Loucy (cell line): ENCODE measurements around the gene C1orf56.

Experiments
- H2AFZ ChIP-seq: fragments of 200-600 bp; sonication (generic); 2 replicates; pipeline ENCODE4 v1.6.0; 2016; ENCODE audit warnings: antibody characterized with exemption, mild to moderate bottlenecking, low read length, moderate library complexity
- H3F3A ChIP-seq: fragments of 200-600 bp; 2 replicates; pipeline ENCODE4 v1.6.0; 2016; ENCODE audit warnings: antibody characterized with exemption, low read depth, mild to moderate bottlenecking
- H3K27me3 ChIP-seq: fragments of 200-600 bp; sonication (generic); 2 replicates; pipeline ENCODE4 v1.6.1; 2014; ENCODE audit warnings: low read length, mild to moderate bottlenecking; ENCODE audit not compliant: insufficient read depth, poor library complexity, severe bottlenecking
- H3K36me3 ChIP-seq: fragments of 200-600 bp; sonication (generic); 2 replicates; pipeline ENCODE4 v1.6.1; 2016; ENCODE audit warnings: low read length; ENCODE audit not compliant: insufficient read depth
- H3K4me1 ChIP-seq: fragments of 200-600 bp; sonication (generic); 2 replicates; pipeline ENCODE4 v1.5.1; 2014; ENCODE audit warnings: low read length, mild to moderate bottlenecking; ENCODE audit not compliant: insufficient read depth, poor library complexity, severe bottlenecking
- H3K4me2 ChIP-seq: fragments of 200-600 bp; sonication (generic); 2 replicates; pipeline ENCODE4 v1.6.0; 2014; ENCODE audit warnings: antibody characterized with exemption, low read length, low read depth, mild to moderate bottlenecking; ENCODE audit not compliant: poor library complexity, severe bottlenecking
- H3K4me3 ChIP-seq: fragments of 200-600 bp; sonication (generic); 2 replicates; pipeline ENCODE4 v1.5.1; 2014; ENCODE audit warnings: low read length, mild to moderate bottlenecking, mixed read lengths; ENCODE audit not compliant: poor library complexity, severe bottlenecking
- H3K79me2 ChIP-seq: fragments of 200-600 bp; sonication (generic); 2 replicates; pipeline ENCODE4 v1.6.1; 2014; ENCODE audit warnings: low read length; ENCODE audit not compliant: insufficient read depth
- H3K9ac ChIP-seq: fragments of 200-600 bp; sonication (generic); 2 replicates; pipeline ENCODE4 v1.6.0; 2014; ENCODE audit warnings: mild to moderate bottlenecking, low read depth, low read length, moderate library complexity; ENCODE audit not compliant: poor library complexity, severe bottlenecking
- H3K9me2 ChIP-seq: fragments of 200-600 bp; sonication (generic); replicated peaks from 2 replicates; pipeline ENCODE4 v1.6.1; 2016; ENCODE audit warnings: low read depth, low read length, mixed read lengths
- H3K9me3 ChIP-seq: fragments of 200-600 bp; sonication (generic); 2 replicates; pipeline ENCODE4 v1.6.1; 2014; ENCODE audit warnings: mild to moderate bottlenecking, antibody characterized with exemption, low read length, low read depth; ENCODE audit not compliant: insufficient read depth
- H4K20me1 ChIP-seq: fragments of 200-600 bp; sonication (generic); 2 replicates; pipeline ENCODE4 v1.6.0; 2014; ENCODE audit warnings: antibody characterized with exemption, low read length, mild to moderate bottlenecking; ENCODE audit not compliant: insufficient read depth, poor library complexity, severe bottlenecking
- EZH2phosphoT487 ChIP-seq: fragments of 200-600 bp; IDR thresholded peaks from 2 replicates; pipeline ENCODE4 v1.6.1; 2018; ENCODE audit warnings: antibody characterized with exemption, mild to moderate bottlenecking, moderate library complexity, borderline replicate concordance
- TF ChIP-seq, protein P1 (sequence below): fragments of 200-600 bp; sonication (generic); conservative IDR thresholded peaks from 2 replicates; pipeline ENCODE4 v1.5.1; 2014; ENCODE audit warnings: mild to moderate bottlenecking, antibody characterized with exemption, low read length

The C1orf56 gene

DNA sequence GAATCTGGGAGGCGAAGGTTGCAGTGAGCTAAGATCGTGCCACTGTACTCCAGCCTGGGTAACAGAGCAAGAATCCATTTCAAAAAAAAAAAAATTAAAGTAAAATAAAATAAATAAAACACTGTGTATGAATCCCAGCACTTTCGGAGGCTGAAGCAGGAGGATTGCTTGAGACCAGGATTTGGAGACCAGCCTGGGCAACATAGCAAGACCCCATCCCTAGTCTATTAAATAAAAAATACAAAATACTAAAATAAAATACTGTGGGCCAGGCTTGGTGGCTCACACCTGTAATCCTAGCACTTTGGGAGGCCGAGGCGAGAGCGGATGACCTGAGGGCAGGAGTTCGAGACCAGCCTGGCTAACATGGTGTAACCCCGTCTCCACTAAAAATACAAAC, 15.4 kb upstream of the C1orf56 start:
- Histone ChIP-seq H3K79me2 (no peaks in the 10 kb centered on the region), H3K27me3 (no peaks in the 10 kb centered on the region), H3K9me3 (no peaks in the 10 kb centered on the region), H3K4me3 (no peak overlapping the region), H2AFZ (no peak overlapping the region), H3K4me1 (no peaks in the 10 kb centered on the region), H4K20me1 (no peaks in the 10 kb centered on the region), H3K4me2 (no peak overlapping the region), H3F3A (no peaks in the 10 kb centered on the region), H3K36me3 (peaks cover 32% of the 10 kb centered on the region; the same call in 1 of the 2 replicates), H3K9me2 (no peaks in the 10 kb centered on the region), H3K9ac (no peak overlapping the region)
- TF ChIP-seq, protein P1, sequence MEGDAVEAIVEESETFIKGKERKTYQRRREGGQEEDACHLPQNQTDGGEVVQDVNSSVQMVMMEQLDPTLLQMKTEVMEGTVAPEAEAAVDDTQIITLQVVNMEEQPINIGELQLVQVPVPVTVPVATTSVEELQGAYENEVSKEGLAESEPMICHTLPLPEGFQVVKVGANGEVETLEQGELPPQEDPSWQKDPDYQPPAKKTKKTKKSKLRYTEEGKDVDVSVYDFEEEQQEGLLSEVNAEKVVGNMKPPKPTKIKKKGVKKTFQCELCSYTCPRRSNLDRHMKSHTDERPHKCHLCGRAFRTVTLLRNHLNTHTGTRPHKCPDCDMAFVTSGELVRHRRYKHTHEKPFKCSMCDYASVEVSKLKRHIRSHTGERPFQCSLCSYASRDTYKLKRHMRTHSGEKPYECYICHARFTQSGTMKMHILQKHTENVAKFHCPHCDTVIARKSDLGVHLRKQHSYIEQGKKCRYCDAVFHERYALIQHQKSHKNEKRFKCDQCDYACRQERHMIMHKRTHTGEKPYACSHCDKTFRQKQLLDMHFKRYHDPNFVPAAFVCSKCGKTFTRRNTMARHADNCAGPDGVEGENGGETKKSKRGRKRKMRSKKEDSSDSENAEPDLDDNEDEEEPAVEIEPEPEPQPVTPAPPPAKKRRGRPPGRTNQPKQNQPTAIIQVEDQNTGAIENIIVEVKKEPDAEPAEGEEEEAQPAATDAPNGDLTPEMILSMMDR, result no peak
- no peak for TF ChIP-seq EZH2phosphoT487

DNA sequence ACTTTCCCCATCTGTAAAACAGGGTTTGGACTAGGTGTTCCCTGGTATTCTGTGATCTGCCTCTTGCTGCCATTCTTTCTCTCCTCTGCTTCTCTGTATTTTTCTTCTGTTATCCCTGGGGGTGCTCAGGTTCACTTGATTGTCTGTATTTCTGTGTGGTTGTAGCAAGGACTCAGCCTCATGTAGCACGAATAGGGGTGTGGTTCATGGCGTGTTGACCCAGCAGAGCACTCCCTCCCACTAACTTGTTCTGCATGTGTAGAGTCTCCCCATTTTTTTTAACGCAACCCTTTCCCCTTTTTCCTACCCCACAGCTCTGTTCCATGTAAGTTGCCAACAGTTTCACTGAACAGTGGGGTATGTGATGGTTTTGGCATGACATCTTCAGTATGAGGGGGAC, 12.4 kb upstream of the C1orf56 start:
- Histone ChIP-seq H3K36me3 (peaks cover 24% of the 10 kb centered on the region; the same call in 1 of the 2 replicates), H3K9me2 (no peaks in the 10 kb centered on the region), H3K4me2 (no peak overlapping the region), H3K27me3 (no peaks in the 10 kb centered on the region), H3K9ac (no peak overlapping the region), H3K4me3 (no peak overlapping the region), H4K20me1 (no peaks in the 10 kb centered on the region), H2AFZ (no peak overlapping the region), H3K4me1 (no peaks in the 10 kb centered on the region), H3K79me2 (no peaks in the 10 kb centered on the region), H3K9me3 (no peaks in the 10 kb centered on the region), H3F3A (no peaks in the 10 kb centered on the region)
- TF ChIP-seq, protein P1, result no peak
- TF ChIP-seq EZH2phosphoT487, result no peak

DNA sequence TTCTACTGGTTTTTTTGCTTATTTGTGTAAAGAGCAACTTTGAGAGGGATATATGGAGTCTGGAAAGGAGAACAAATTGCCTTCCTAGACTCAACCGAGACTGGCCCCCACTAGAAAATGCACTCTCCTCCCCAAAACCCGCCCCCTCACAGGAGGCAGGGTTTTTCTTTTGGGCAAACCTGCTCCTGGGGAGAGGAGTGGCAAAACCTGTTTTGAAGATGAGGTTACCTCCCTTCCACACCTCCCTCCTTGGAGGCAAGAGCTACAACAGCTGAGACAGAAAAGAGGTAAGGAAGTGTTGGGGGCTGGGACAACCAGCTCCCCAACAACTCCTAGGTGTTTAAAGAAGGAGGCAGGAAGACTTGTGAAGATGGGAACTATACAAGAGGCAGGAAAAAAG, 11.2 kb upstream of the C1orf56 start, which contains the start of gene BNIPL:
Gene BNIPL (plus strand): TSS at position 231 of the 400 bp plus-strand sequence. CDS start 140 bp downstream, at position 371.
- Histone ChIP-seq H3K9me3 (no peaks in the 10 kb centered on the region), H3K4me2 (no peak within 1 kb of the TSS), H3K4me1 (no peaks in the 10 kb centered on the region), H3F3A (no peaks in the 10 kb centered on the region), H3K9me2 (no peaks in the 10 kb centered on the region), H4K20me1 (no peaks in the 10 kb centered on the region), H3K36me3 (peaks cover 21% of the 10 kb centered on the region; the same call in 1 of the 2 replicates), H3K27me3 (no peaks in the 10 kb centered on the region), H3K79me2 (no peaks in the 10 kb centered on the region), H3K4me3 (no peak within 1 kb of the TSS), H3K9ac (no peak within 1 kb of the TSS), H2AFZ (no peak within 1 kb of the TSS)
- TF ChIP-seq, protein P1, result no peak
- no peak for TF ChIP-seq EZH2phosphoT487
